GM23338 (cell line): ENCODE measurements around the gene FARP1.

ENCODE experiments used
- CTCF ChIP-seq, 2 experiments: fragments of 200-600 bp in 1 of 2; sonication (generic) in 1 of 2; conservative IDR thresholded peaks; 2 replicates each; pipeline versions ENCODE4 v1.5.1 to v1.6.1; 2016 to 2017; ENCODE audit warnings: antibody characterized with exemption in 2 of 2, low read depth in 2 of 2, mild to moderate bottlenecking in 2 of 2, moderate library complexity in 1 of 2
- REST ChIP-seq: IDR thresholded peaks from one replicate; pipeline ENCODE4 v1.6.1; 2018; ENCODE audit warnings: antibody characterized with exemption; ENCODE audit not compliant: unreplicated experiment
- ZNF331 ChIP-seq: fragments of 250-450 bp; sonication (Bioruptor Pico); IDR thresholded peaks from 2 replicates; pipeline ENCODE4 v1.5.0; 2020; ENCODE audit warnings: low read depth, mild to moderate bottlenecking, moderate library complexity

GRCh38 chr13:98474761-98475160 lies 331.9 kb downstream of the FARP1 start:
- TF ChIP-seq CTCF (conservative IDR thresholded peaks at IDR 0.05; ENCODE audit: low read depth in 2 of 2): no peak
- TF ChIP-seq REST: no peak
- TF ChIP-seq ZNF331 (CRISPR knock-in tag): no peak
